IMR-90 (cell line): ENCODE data around the gene OR11A1.

ENCODE experiments used
- CEBPB ChIP-seq: IDR thresholded peaks from 2 replicates; pipeline ENCODE4 v1.6.1; 2012; ENCODE audit warnings: low read depth, low read length, improper control_type of control experiment
- CTCF ChIP-seq: conservative IDR thresholded peaks from 2 replicates; pipeline ENCODE4 v1.5.1; 2012; ENCODE audit warnings: mild to moderate bottlenecking, low read depth, low read length, improper control_type of control experiment
- FOS ChIP-seq: fragments of 150-350 bp; IDR thresholded peaks from 2 replicates; pipeline ENCODE4 v1.6.1; 2016; ENCODE audit warnings: low read depth, low read length
- MAFK ChIP-seq: IDR thresholded peaks from 2 replicates; pipeline ENCODE4 v1.6.1; 2012; ENCODE audit warnings: low read depth, low read length, improper control_type of control experiment
- MAZ ChIP-seq: IDR thresholded peaks from 2 replicates; pipeline ENCODE4 v1.6.1; 2012; ENCODE audit warnings: low read depth, mild to moderate bottlenecking, low read length, improper control_type of control experiment, moderate library complexity, borderline replicate concordance
- NFE2L2 ChIP-seq: fragments of 150-350 bp; IDR thresholded peaks from 2 replicates; pipeline ENCODE4 v1.6.1; 2016; ENCODE audit warnings: low read depth, mild to moderate bottlenecking, low read length
- POLR2A ChIP-seq: IDR thresholded peaks from 2 replicates; pipeline ENCODE4 v1.6.1; 2012; ENCODE audit warnings: mild to moderate bottlenecking, low read depth, low read length
- RAD21 ChIP-seq: IDR thresholded peaks from 2 replicates; pipeline ENCODE4 v1.6.1; 2012; ENCODE audit warnings: low read length, improper control_type of control experiment
- RCOR1 ChIP-seq: IDR thresholded peaks from 2 replicates; pipeline ENCODE4 v1.6.1; 2012; ENCODE audit warnings: mild to moderate bottlenecking, low read length, improper control_type of control experiment; ENCODE audit not compliant: insufficient replicate concordance
- RFX5 ChIP-seq: IDR thresholded peaks from 2 replicates; pipeline ENCODE4 v1.8.0; 2012; ENCODE audit warnings: low read depth, mild to moderate bottlenecking, low read length, moderate library complexity
- SMC3 ChIP-seq: fragments of 150-350 bp; IDR thresholded peaks from 2 replicates; pipeline ENCODE4 v1.6.1; 2016; ENCODE audit warnings: low read depth, mild to moderate bottlenecking, antibody characterized with exemption, low read length, moderate library complexity
- USF2 ChIP-seq: fragments of 150-350 bp; IDR thresholded peaks from 2 replicates; pipeline ENCODE4 v1.6.1; 2017; ENCODE audit warnings: mild to moderate bottlenecking, antibody characterized with exemption, low read length, low read depth

GRCh38 chr6:29478740-29479139 lies 21.9 kb upstream of the OR11A1 start:
- TF ChIP-seq RCOR1 (no peak), CTCF (no peak), NFE2L2 (no peak), SMC3 (no peak), CEBPB (peak; percentile 87), POLR2A (no peak), FOS (no peak), MAZ (no peak), USF2 (no peak), MAFK (no peak), RAD21 (no peak), RFX5 (no peak)
